ENCODE results near the gene RTKN.
A peak's percentile ranks its signal among the peaks of the same experiment; 100 is the strongest.
"Not testable (repeated sequence)": the region's sequence is repeated elsewhere in the genome, so short reads cannot be mapped to it uniquely, and the experiment has no call there.

The RTKN gene

GRCh38 chr2:74442483-74443297 lies 953 bp upstream of the RTKN start:
- no CpG with 5 or more reads among the region's 16 CpGs for WGBS, 2 donors (ENCODE audit: extremely low coverage in 2 of 2, insufficient read length in 2 of 2, insufficient replicate concordance in 1 of 2)

GRCh38 chr2:74441170-74441689 lies 507 bp downstream of the RTKN start:
- Histone ChIP-seq H3K4ac (ENCODE audit: low read length) (no peak overlapping the region), H3K36me3 (replicated peaks in 1 of 2; ENCODE audit: control insufficient read depth in 2 of 2, insufficient read depth in 2 of 2, low read length in 2 of 2) (no peaks in the 10 kb centered on the region), H2BK12ac (ENCODE audit: low read length) (no peak overlapping the region), H4K8ac (ENCODE audit: low read depth, low read length) (no peak overlapping the region), H3K23ac (ENCODE audit: low read depth, low read length, poor library complexity) (peak overlapping the region; percentile 70), H3K9ac (ENCODE audit: low read depth, low read length, poor library complexity) (peak overlapping the region; percentile 90), H2AK5ac (ENCODE audit: low read depth, low read length) (peak overlapping the region; percentile 62), H2AFZ (ENCODE audit: low read length) (peak overlapping the region; percentile 96), H3K27me3 (ENCODE audit: control insufficient read depth in 3 of 3, insufficient read depth in 3 of 3, low read depth in 1 of 3, low read length in 3 of 3) (peaks cover 0 to 15% (median 0%) of the 10 kb centered on the region in 3 experiments), H3K4me3 (ENCODE audit: low read length in 2 of 2) (peak overlapping the region in 1 of 2 donors; percentile 78), H2BK15ac (ENCODE audit: low read length) (peak overlapping the region; percentile 96), H3K9me3 (replicated peaks in 1 of 2; ENCODE audit: control insufficient read depth in 2 of 2, insufficient read depth in 1 of 2, low read depth in 1 of 2, low read length in 2 of 2) (peaks cover 0 to 2% of the 10 kb centered on the region in 2 donors), H2BK120ac (ENCODE audit: low read depth, low read length) (no peak overlapping the region), H3K18ac (ENCODE audit: low read length) (peak overlapping the region; percentile 96), H3K14ac (ENCODE audit: low read length) (no peak overlapping the region), H2BK5ac (ENCODE audit: low read length) (peak overlapping the region; percentile 56), H3K27ac (replicated peaks; ENCODE audit: low read length) (peak overlapping the region; percentile 94), H3K4me1 (ENCODE audit: control insufficient read depth in 2 of 2, insufficient read depth in 1 of 2, low read depth in 1 of 2, low read length in 2 of 2) (peaks cover 17 to 19% of the 10 kb centered on the region in 2 donors), H4K91ac (ENCODE audit: low read depth, low read length, poor library complexity) (no peak overlapping the region), H3K79me1 (ENCODE audit: low read depth, low read length) (peaks cover 6% of the 10 kb centered on the region), H3K4me2 (ENCODE audit: insufficient read depth, low read length, poor library complexity, severe bottlenecking) (peak overlapping the region; percentile 95)
- peak; percentile 43 for DNase-seq (ENCODE audit: low spot score)
- no CpG with 5 or more reads among the region's 33 CpGs for WGBS, 2 donors (ENCODE audit: extremely low coverage in 2 of 2, insufficient read length in 2 of 2, insufficient replicate concordance in 1 of 2)

More at GRCh38 chr2:74442483-74443297, 953 bp upstream of the RTKN start:
- H3K18ac ChIP-seq (ENCODE audit: low read length); H3K23ac ChIP-seq (ENCODE audit: low read depth, low read length, poor library complexity); H3K4ac ChIP-seq (ENCODE audit: low read length); H3K14ac ChIP-seq (ENCODE audit: low read length); H3K9me3 ChIP-seq (replicated peaks in 1 of 2; ENCODE audit: control insufficient read depth in 2 of 2, insufficient read depth in 1 of 2, low read depth in 1 of 2, low read length in 2 of 2); H2BK120ac ChIP-seq (ENCODE audit: low read depth, low read length); H4K8ac ChIP-seq (ENCODE audit: low read depth, low read length); H3K79me1 ChIP-seq (ENCODE audit: low read depth, low read length); H3K27ac ChIP-seq (replicated peaks; ENCODE audit: low read length); H4K91ac ChIP-seq (ENCODE audit: low read depth, low read length, poor library complexity); H3K4me3 ChIP-seq (ENCODE audit: low read length in 2 of 2); DNase-seq (ENCODE audit: low spot score); H3K36me3 ChIP-seq (replicated peaks in 1 of 2; ENCODE audit: control insufficient read depth in 2 of 2, insufficient read depth in 2 of 2, low read length in 2 of 2); H2BK12ac ChIP-seq (ENCODE audit: low read length); H2AK5ac ChIP-seq (ENCODE audit: low read depth, low read length); H2BK15ac ChIP-seq (ENCODE audit: low read length); H2AFZ ChIP-seq (ENCODE audit: low read length): not testable (repeated sequence)
- H3K27me3 ChIP-seq (ENCODE audit: control insufficient read depth in 3 of 3, insufficient read depth in 3 of 3, low read depth in 1 of 3, low read length in 3 of 3) = peaks cover 0 to 15% (median 0%) of the 10 kb centered on the region in 3 experiments
- peak overlapping the region; percentile 95 for H3K4me2 ChIP-seq (ENCODE audit: insufficient read depth, low read length, poor library complexity, severe bottlenecking)
- peak overlapping the region; percentile 39 for H2BK5ac ChIP-seq (ENCODE audit: low read length)
- peak overlapping the region; percentile 54 for H3K9ac ChIP-seq (ENCODE audit: low read depth, low read length, poor library complexity)
- peaks cover 17 to 19% of the 10 kb centered on the region in 2 donors for H3K4me1 ChIP-seq (ENCODE audit: control insufficient read depth in 2 of 2, insufficient read depth in 1 of 2, low read depth in 1 of 2, low read length in 2 of 2)

- peak overlapping the region; percentile 30 for H2BK15ac ChIP-seq (ENCODE audit: low read length)
- H3K9me3 ChIP-seq (replicated peaks in 1 of 2; ENCODE audit: control insufficient read depth in 2 of 2, insufficient read depth in 1 of 2, low read depth in 1 of 2, low read length in 2 of 2) = peaks cover 0 to 2% of the 10 kb centered on the region in 2 donors
- H3K27me3 ChIP-seq (ENCODE audit: control insufficient read depth in 3 of 3, insufficient read depth in 3 of 3, low read depth in 1 of 3, low read length in 3 of 3) = peaks cover 0 to 15% (median 0%) of the 10 kb centered on the region in 3 experiments
- peak overlapping the region; percentile 81 for H3K23ac ChIP-seq (ENCODE audit: low read depth, low read length, poor library complexity)
- H2AFZ ChIP-seq (ENCODE audit: low read length) = peak overlapping the region; percentile 96
- H3K79me1 ChIP-seq (ENCODE audit: low read depth, low read length) = peaks cover 6% of the 10 kb centered on the region
- H3K14ac ChIP-seq (ENCODE audit: low read length) = peak overlapping the region; percentile 92
- H3K4me3 ChIP-seq (ENCODE audit: low read length in 2 of 2) = peak overlapping the region; percentile 59 to 78
- H3K27ac ChIP-seq (replicated peaks; ENCODE audit: low read length) = peak overlapping the region; percentile 94
- peaks cover 17 to 19% of the 10 kb centered on the region in 2 donors for H3K4me1 ChIP-seq (ENCODE audit: control insufficient read depth in 2 of 2, insufficient read depth in 1 of 2, low read depth in 1 of 2, low read length in 2 of 2)
- no peaks in the 10 kb centered on the region for H3K36me3 ChIP-seq (replicated peaks in 1 of 2; ENCODE audit: control insufficient read depth in 2 of 2, insufficient read depth in 2 of 2, low read length in 2 of 2)
- DNase-seq (ENCODE audit: low spot score) = peak; percentile 88
- H2BK120ac ChIP-seq (ENCODE audit: low read depth, low read length) = peak overlapping the region; percentile 73
- WGBS, 2 donors (ENCODE audit: extremely low coverage in 2 of 2, insufficient read length in 2 of 2, insufficient replicate concordance in 1 of 2) = no CpG with 5 or more reads among the region's 45 CpGs
- no peak overlapping the region for H4K8ac ChIP-seq (ENCODE audit: low read depth, low read length)
- H3K9ac ChIP-seq (ENCODE audit: low read depth, low read length, poor library complexity) = peak overlapping the region; percentile 90
- H2BK12ac ChIP-seq (ENCODE audit: low read length) = no peak overlapping the region
- H2BK5ac ChIP-seq (ENCODE audit: low read length) = peak overlapping the region; percentile 56
- H3K18ac ChIP-seq (ENCODE audit: low read length) = peak overlapping the region; percentile 96
- H3K4me2 ChIP-seq (ENCODE audit: insufficient read depth, low read length, poor library complexity, severe bottlenecking) = peak overlapping the region; percentile 95
- no peak overlapping the region for H4K91ac ChIP-seq (ENCODE audit: low read depth, low read length, poor library complexity)
- peak overlapping the region; percentile 43 for H2AK5ac ChIP-seq (ENCODE audit: low read depth, low read length)
- no peak overlapping the region for H3K4ac ChIP-seq (ENCODE audit: low read length)
Observed at GRCh38 chr2:74440378-74441169, 1.2 kb downstream of the RTKN start.

Data from neuronal stem cell (in vitro differentiated cells).